Daoy (cell line): ENCODE results near the gene PITPNC1. TPM values are rescaled to one million over a fixed set of nuclear protein-coding genes. Genes with fewer than 3 reads are reported as not detected.
"Not testable (repeated sequence)": the region's sequence is repeated elsewhere in the genome, so short reads cannot be mapped to it uniquely, and the experiment has no call there.

Source experiments
- DNase-seq: peaks from one replicate; pipeline ENCODE4 v3.0.0-alpha.2; 2015; ENCODE audit warnings: low read depth
- total RNA-seq: library from RNA; depleted of rRNA; stranded (reverse); fragments of >200 nt; shearing (Covaris generic); gene quantifications from 2 replicates; pipeline ENCODE4 v1.2.3, GENCODE V29; 2014

The PITPNC1 gene
- total RNA-seq, 1 experiment from 2014 or later: 8.4 TPM

DNA sequence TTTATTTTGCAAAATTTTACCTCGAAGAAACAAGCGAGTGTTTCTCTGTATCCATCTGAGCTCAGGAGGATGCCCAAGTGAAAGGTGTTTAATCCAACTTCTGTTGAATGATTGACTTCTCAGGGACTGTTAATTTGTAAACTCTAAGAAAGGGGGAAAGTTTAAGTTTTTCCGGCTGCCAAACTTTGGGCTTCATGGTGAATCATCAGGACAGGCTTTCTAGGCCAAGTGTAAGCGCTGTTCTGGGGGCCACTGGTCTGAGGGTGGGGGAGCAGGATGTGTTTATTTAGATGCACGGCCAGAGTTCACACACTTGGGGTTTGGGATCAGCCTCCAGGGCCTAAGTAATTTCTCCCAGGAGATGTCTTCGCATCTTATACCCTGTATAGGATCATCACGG is 110.4 kb downstream of the PITPNC1 start:
- DNase-seq: no peak

GRCh38 chr17:67488161-67488560 is 111.1 kb downstream of the PITPNC1 start:
- DNase-seq: no peak

DNA sequence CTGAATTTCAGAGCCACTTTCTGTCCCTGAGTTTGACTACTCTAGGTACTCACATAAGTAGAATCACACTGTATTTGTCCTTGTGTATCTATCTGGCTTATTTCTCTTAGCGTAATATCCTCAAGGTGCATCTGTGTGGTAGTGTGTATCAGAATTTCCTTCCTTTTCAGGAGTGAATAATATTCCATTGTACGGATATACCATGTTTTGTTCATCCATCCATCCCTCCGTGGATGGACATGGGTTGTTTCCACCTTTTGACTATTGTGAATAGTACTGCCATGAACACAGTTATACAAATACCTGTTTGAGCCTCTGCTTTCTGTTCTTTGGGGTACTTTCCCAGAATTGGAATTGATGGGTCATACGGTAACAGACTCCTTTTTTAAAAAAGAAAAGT is 111.7 kb downstream of the PITPNC1 start:
- no peak for DNase-seq

- no peak for DNase-seq
These were observed 112.2 kb downstream of the PITPNC1 start for GRCh38 chr17:67489273-67489672.

GRCh38 chr17:67490471-67490870 is 113.4 kb downstream of the PITPNC1 start:
- no peak for DNase-seq

DNA sequence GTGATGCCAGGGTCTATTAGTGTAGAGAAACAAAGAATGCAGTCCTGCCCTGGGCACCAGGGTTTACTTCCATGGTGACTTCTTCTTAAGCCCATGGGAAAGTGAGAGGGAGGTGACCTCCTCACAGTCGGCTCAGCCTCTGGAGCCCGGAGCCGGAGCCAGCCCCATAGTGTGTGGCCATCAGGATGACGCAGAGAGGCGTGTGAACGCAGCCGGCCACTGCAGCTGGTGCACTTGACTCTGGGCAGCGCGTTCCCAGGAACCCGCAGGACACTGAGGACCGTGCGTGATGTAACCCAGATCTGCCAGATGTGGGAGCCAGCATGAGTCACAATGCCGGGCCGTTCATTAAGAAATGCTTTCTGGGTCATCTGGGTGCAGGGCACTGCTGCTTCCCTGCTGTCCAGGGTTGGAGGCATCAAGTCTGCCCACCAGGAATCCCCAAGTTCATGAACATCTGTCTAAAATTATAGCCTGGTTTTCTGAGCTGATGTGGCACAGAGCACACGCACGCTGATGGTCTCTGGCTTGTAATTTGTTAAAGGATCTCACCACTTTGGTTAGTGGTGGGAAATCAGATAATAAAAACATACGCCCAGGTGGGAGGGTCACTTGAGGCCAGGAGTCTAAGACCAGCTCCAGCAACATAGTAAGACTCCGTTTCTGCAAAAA is 114.1 kb downstream of the PITPNC1 start:
- peak; percentile 96 for DNase-seq

DNA sequence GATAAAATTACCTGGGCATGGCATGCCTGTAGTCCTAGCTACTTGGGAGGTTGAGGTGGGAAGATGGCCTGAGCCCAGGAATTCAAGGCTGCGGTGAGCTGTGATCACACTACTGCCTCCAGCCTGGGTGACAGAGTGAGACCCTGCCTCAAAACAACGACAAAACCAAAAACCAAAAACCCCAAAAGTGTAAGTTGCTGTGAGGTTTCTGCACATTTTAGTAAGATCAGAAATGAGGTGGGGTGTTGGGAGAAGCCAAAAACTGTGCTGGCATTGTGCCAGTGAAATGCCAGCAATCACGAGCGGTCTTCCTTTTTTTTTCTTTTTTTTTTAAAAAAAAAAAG is 114.6 kb downstream of the PITPNC1 start:
- no peak for DNase-seq

DNA sequence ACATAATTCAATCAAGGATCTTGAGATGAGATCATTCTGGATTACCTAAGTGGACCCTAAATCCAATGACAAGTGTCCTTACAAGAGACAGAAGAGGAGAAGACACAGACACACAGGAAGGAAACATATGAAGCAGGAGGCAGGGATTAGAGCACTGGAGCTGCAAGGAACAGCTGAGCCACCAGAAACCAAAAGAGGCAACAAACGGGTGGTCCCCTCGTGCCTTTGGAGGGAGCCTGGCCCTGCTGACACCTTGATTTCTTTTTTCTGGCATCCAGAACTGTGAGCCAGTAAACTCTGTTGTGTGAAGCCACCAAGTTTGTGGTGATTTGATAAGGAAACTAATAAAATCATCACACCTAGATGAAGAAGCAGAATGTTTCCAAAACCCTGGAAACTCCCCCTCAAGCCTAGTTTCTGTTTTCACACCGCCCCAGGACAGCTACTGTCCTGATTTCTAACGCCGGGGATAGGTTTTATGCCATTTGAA is 115.2 kb downstream of the PITPNC1 start:
- no peak for DNase-seq

DNA sequence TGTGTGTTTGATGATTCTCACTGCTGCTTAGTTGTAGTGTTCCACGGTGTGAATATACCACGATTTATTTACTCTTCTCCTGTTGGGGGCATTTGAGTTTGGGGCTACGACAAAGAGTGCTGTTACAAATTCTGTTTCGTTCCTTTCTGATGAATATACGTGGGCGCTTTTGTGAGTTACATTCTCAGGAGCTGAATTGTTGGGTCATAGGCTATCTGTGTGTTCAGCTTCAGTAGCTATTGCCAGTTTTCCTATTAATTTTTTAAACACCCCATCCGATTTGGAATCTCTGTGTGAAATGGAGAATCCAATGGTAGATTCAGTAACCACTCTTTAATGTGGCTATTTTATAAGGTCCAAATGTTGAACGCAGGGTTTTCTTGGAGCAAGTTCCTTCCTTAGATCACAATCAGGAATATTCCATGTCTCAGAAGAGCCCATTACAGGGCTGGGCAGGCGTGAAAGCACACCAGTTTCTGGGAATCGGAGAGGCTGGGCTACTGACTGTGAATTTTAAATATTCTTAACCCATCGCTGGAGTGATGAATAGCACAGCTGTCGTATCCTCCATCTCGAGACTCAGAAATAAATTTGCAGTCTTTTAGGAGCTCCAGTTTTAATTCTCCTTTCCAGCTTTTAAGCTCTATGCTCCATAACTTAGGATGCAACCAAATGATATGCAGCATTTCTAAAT is 115.9 kb downstream of the PITPNC1 start:
- DNase-seq: no peak

DNA sequence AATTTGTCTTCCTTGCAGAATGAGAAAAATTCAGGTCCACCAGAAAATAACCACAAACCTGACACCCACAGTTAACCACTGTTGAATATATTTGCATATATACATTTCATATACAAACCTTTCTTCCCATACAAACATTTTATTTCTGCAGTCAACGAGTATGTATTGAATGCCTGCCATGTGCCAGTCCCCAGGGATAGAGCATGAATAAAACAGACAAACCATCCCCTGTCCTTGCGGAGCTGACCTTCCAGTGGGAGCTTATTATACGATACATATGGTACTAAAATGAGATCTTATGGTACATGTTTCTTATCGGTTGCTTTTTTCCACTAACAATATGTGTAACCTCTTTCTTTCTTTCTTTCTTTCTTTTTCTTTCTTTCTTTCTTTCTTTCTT is 116.7 kb downstream of the PITPNC1 start:
- DNase-seq: no peak

- DNase-seq: not testable (repeated sequence)
These were observed 118.5 kb downstream of the PITPNC1 start for GRCh38 chr17:67495534-67495933.

DNA sequence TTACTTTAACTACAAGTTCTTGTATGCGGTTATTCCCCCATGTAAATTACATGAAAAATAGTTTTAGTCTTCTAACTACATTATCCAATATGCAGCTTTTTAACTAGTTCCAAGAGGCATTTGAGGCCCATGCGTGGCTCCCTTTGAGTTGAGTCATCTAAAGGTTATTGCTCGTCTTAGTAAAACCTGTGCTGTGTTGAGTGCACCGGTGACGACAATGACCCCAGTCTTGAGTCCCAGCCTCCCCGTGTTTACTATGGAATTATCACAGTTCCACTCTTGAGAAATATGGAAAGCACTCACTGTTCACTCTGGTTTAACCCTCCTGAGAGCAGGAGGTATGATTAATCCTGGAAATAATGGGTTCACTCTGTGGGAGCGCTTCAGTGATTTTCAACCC is 119.2 kb downstream of the PITPNC1 start:
- DNase-seq: no peak

DNA sequence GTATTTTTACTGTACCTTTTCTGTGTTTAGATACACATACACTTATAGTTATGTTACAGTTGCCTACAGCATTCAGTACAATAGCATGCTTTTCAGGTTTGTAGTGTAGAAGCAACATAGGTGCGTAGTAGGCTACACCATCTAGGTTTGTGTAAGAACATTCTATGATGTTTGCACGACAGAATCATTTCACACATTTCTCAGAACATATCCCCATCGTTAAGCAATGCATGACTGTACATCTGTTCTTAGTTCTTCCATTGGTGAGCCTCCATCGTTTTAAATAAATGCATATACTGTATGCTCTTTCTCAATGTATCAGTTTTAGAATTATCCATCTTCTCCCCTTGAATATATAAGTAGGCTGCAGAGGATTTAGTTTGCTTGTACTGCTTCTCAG is 122.6 kb downstream of the PITPNC1 start:
- no peak for DNase-seq

- DNase-seq: no peak
These were observed 123.2 kb downstream of the PITPNC1 start for GRCh38 chr17:67500261-67500660.

GRCh38 chr17:67500677-67501300 is 123.7 kb downstream of the PITPNC1 start:
- no peak for DNase-seq

- DNase-seq: no peak
These were observed 125.1 kb downstream of the PITPNC1 start for GRCh38 chr17:67502151-67502550.

DNA sequence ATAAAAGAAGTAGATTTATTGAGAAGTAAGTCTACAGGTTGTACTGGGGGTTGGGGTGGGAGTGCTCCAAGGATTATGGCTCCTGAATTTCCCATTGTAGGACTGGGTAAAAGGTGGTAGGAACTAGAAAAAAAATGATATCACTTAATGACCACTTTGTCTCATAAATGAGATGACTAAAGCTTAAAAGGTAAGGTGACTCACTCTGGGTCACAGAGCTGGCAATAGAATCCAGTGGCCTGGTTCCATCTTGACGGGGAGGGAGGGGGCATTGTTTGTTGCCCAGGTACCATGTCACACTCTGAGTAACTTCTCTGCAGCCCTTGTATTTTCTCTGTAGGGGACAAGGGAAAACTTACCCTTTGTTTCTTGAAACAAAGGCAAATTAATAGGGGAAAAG is 126.1 kb downstream of the PITPNC1 start:
- peak; percentile 83 for DNase-seq

GRCh38 chr17:67503739-67504138 is 126.7 kb downstream of the PITPNC1 start:
- no peak for DNase-seq

DNA sequence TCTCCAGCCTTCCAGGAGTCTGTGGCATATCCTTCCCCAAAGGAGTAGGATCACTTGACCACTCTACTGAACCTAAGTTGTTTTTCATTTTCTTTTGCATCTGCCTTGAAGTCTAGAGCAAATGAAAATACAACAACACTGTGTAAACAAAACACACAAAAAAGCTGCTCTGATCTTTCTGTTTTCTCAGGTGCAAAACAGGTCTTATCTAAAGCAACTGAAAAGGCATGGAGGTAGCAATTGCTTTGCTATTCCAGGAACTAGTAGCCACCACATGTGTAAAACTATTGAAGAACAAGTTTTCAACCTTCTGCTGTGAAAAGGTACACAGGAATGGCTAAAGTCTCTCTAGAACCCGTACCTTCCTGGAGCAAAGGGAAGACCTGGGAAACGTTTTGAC is 127.1 kb downstream of the PITPNC1 start:
- DNase-seq: no peak

DNA sequence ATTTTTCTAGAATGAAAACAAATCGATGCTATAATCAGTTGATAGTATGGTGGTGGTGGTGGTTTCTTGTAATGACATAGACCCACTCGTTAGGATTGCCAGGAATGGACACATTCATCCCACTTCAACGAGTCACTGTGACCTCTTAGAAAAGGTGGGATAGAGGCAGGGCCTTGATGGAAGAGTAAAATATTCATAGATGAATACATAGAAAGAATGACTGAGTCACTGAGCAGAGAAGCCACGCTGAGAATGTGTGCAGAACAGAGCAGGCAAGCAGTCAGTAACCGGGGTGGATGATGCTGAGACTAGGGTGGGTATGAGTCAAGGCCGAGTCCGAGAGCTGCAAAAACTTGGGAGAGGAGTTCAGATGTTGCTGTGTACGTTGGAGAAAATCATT is 129.9 kb downstream of the PITPNC1 start:
- no peak for DNase-seq

- no peak for DNase-seq
These were observed 132.6 kb downstream of the PITPNC1 start for GRCh38 chr17:67509390-67510287.

- DNase-seq: no peak
These were observed 133.9 kb downstream of the PITPNC1 start for GRCh38 chr17:67511012-67511411.
